GM23338 (cell line): ENCODE data around the gene FARS2. TPM values are rescaled to one million over a fixed set of nuclear protein-coding genes. Genes with fewer than 3 reads are reported as not detected.

Source experiments
- ATAC-seq: fragments of 200-7000 bp; cut with Tn5 transposase; 3 replicates; pipeline ENCODE4 v1.9.1; 2020
- DNase-seq: peaks from one replicate; pipeline ENCODE4 v3.0.0-alpha.2; 2015; ENCODE audit warnings: low spot score
- H2AFZ ChIP-seq: fragments of 200-600 bp; sonication (generic); 2 replicates; pipeline ENCODE4 v1.8.0; 2016; ENCODE audit warnings: antibody characterized with exemption, mild to moderate bottlenecking, moderate library complexity
- H3F3A ChIP-seq: fragments of 200-600 bp; sonication (generic); replicated peaks from 2 replicates; pipeline ENCODE4 v1.8.0; 2017; ENCODE audit warnings: antibody characterized with exemption, mixed run types, low read depth
- H3K27ac ChIP-seq: fragments of 200-600 bp; sonication (generic); 2 replicates; pipeline ENCODE4 v1.6.1; 2016; ENCODE audit warnings: low read depth
- H3K27me3 ChIP-seq: fragments of 200-600 bp; sonication (generic); 2 replicates; pipeline ENCODE4 v1.8.0; 2016; ENCODE audit warnings: mild to moderate bottlenecking, mixed run types, moderate library complexity; ENCODE audit not compliant: insufficient read depth
- H3K36me3 ChIP-seq: fragments of 200-600 bp; sonication (generic); 2 replicates; pipeline ENCODE4 v1.8.0; 2016; ENCODE audit warnings: mild to moderate bottlenecking; ENCODE audit not compliant: insufficient read depth
- H3K4me1 ChIP-seq: fragments of 200-600 bp; sonication (generic); 2 replicates; pipeline ENCODE4 v1.8.0; 2016; ENCODE audit warnings: mild to moderate bottlenecking, moderate library complexity; ENCODE audit not compliant: insufficient read depth
- H3K4me2 ChIP-seq: fragments of 200-600 bp; sonication (generic); 2 replicates; pipeline ENCODE4 v1.7.1; 2017; ENCODE audit warnings: mixed run types
- H3K4me3 ChIP-seq: fragments of 200-600 bp; sonication (generic); 2 replicates; pipeline ENCODE4 v1.6.1; 2016; ENCODE audit warnings: mixed run types
- H3K79me2 ChIP-seq: fragments of 200-600 bp; sonication (generic); replicated peaks from 2 replicates; pipeline ENCODE4 v1.8.0; 2017; ENCODE audit warnings: mild to moderate bottlenecking; ENCODE audit not compliant: insufficient read depth
- H3K9me2 ChIP-seq: fragments of 200-600 bp; sonication (generic); 2 replicates; pipeline ENCODE4 v1.8.0; 2017; ENCODE audit not compliant: insufficient read depth
- H4K20me1 ChIP-seq: fragments of 200-600 bp; sonication (generic); replicated peaks from 2 replicates; pipeline ENCODE4 v1.8.0; 2017; ENCODE audit warnings: mild to moderate bottlenecking; ENCODE audit not compliant: insufficient read depth
- H3K27ac Mint-ChIP-seq: 2 replicates; pipeline ENCODE4 v1.8.0; 2020; ENCODE audit warnings: inconsistent platforms, mild to moderate bottlenecking, moderate library complexity, mixed read lengths
- H3K27me3 Mint-ChIP-seq: 3 replicates; pipeline ENCODE4 v1.8.0; 2022; ENCODE audit warnings: low read depth, mild to moderate bottlenecking, moderate library complexity, mixed read lengths, inconsistent platforms; ENCODE audit not compliant: insufficient read depth, poor library complexity
- H3K36me3 Mint-ChIP-seq: 3 replicates; pipeline ENCODE4 v1.8.0; 2021; ENCODE audit warnings: low read depth, mild to moderate bottlenecking, inconsistent platforms, moderate library complexity, mixed read lengths
- H3K4me1 Mint-ChIP-seq: 3 replicates; pipeline ENCODE4 v1.8.0; 2020; ENCODE audit warnings: mild to moderate bottlenecking, inconsistent platforms, mixed read lengths
- H3K4me3 Mint-ChIP-seq: 3 replicates; pipeline ENCODE4 v1.8.0; 2021; ENCODE audit warnings: moderate library complexity, mild to moderate bottlenecking, inconsistent platforms, mixed read lengths
- H3K9me3 Mint-ChIP-seq: 3 replicates; pipeline ENCODE4 v1.8.0; 2020; ENCODE audit warnings: moderate library complexity, mild to moderate bottlenecking, inconsistent platforms, mixed read lengths
- EZH2 ChIP-seq: fragments of 200-600 bp; sonication (generic); IDR thresholded peaks from one replicate; pipeline ENCODE4 v1.8.0; 2017; ENCODE audit warnings: antibody characterized with exemption, mild to moderate bottlenecking, low read depth; ENCODE audit not compliant: unreplicated experiment
- EZH2phosphoT487 ChIP-seq: fragments of 200-600 bp; sonication (generic); IDR thresholded peaks from one replicate; pipeline ENCODE4 v1.8.1; 2018; ENCODE audit warnings: antibody characterized with exemption; ENCODE audit not compliant: unreplicated experiment
- NANOG ChIP-seq: IDR thresholded peaks from 2 replicates; pipeline ENCODE4 v1.6.1; 2016; ENCODE audit warnings: antibody characterized with exemption, borderline replicate concordance
- ZNF462 ChIP-seq: fragments of 250-450 bp; sonication (Bioruptor Pico); IDR thresholded peaks from 2 replicates; pipeline ENCODE4 v1.5.0; 2020; ENCODE audit warnings: mild to moderate bottlenecking, moderate library complexity
- polyA plus RNA-seq: library from polyadenylated mRNA; unstranded; fragments of >200 nt; fragmentation: Nextera tagmentation; extraction: Ambion mirVana; gene quantifications from 2 replicates; pipeline ENCODE4 v1.2.1, GENCODE V29; 2016
- total RNA-seq: library from RNA; depleted of rRNA; stranded (reverse); fragments of >200 nt; shearing (Covaris generic); gene quantifications from 2 replicates; pipeline ENCODE4 v1.2.3, GENCODE V29; 2014
- TF ChIP-seq, protein P1 (sequence below), 2 experiments: fragments of 200-600 bp in 1 of 2; sonication (generic) in 1 of 2; conservative IDR thresholded peaks; 2 replicates each; pipeline versions ENCODE4 v1.5.1 to v1.6.1; 2016 to 2017; ENCODE audit warnings: antibody characterized with exemption in 2 of 2, low read depth in 2 of 2, mild to moderate bottlenecking in 2 of 2, moderate library complexity in 1 of 2

Gene FARS2
- total and polyA plus RNA-seq, 2 experiments from 2014 or later: 7.6 to 19.0 TPM

DNA sequence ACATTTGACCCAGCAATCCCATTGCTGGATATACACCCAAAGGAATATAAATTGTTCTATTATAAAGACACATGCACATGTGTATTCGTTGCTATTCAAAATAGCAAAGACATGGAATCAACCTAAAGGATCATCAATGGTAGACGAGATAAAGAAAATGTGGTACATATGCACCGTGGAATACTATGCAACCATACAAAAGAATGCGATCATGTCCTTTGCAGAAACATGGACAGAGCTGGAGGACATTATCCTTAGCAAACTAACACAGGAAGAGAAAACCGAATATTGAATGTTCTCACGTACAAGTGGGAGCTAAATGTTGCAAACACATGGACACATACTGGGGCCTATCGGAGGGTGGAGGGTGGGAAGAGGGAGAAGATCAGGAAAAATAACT lies 405.4 kb downstream of the FARS2 start (continued):
- TF ChIP-seq NANOG (no peak), EZH2 (no peak)

- no peak overlapping the region for H3K4me3 ChIP-seq
- Mint-ChIP-seq H3K9me3 (no peaks in the 10 kb centered on the region), H3K27me3 (peaks cover 5% of the 10 kb centered on the region), H3K36me3 (no peaks in the 10 kb centered on the region), H3K4me3 (no peak overlapping the region), H3K27ac (no peak overlapping the region), H3K4me1 (peaks cover 27% of the 10 kb centered on the region)
- no peaks in the 10 kb centered on the region for H3K36me3 ChIP-seq
- no peaks in the 10 kb centered on the region for H4K20me1 ChIP-seq
- DNase-seq: no peak
- H3K79me2 ChIP-seq: no peaks in the 10 kb centered on the region
- no peak overlapping the region for H3K27ac ChIP-seq
- TF ChIP-seq, protein P1, sequence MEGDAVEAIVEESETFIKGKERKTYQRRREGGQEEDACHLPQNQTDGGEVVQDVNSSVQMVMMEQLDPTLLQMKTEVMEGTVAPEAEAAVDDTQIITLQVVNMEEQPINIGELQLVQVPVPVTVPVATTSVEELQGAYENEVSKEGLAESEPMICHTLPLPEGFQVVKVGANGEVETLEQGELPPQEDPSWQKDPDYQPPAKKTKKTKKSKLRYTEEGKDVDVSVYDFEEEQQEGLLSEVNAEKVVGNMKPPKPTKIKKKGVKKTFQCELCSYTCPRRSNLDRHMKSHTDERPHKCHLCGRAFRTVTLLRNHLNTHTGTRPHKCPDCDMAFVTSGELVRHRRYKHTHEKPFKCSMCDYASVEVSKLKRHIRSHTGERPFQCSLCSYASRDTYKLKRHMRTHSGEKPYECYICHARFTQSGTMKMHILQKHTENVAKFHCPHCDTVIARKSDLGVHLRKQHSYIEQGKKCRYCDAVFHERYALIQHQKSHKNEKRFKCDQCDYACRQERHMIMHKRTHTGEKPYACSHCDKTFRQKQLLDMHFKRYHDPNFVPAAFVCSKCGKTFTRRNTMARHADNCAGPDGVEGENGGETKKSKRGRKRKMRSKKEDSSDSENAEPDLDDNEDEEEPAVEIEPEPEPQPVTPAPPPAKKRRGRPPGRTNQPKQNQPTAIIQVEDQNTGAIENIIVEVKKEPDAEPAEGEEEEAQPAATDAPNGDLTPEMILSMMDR (conservative IDR thresholded peaks at IDR 0.05; ENCODE audit: low read depth in 2 of 2): no peak
- no peak for TF ChIP-seq ZNF462 (CRISPR knock-in tag)
- TF ChIP-seq NANOG: no peak
- TF ChIP-seq EZH2phosphoT487: no peak
- ATAC-seq: no peak
- no peak overlapping the region for H2AFZ ChIP-seq
- H3K4me2 ChIP-seq: no peak overlapping the region
- H3F3A ChIP-seq: no peaks in the 10 kb centered on the region
- peaks cover 10% of the 10 kb centered on the region for H3K4me1 ChIP-seq
- H3K27me3 ChIP-seq: no peaks in the 10 kb centered on the region
- H3K9me2 ChIP-seq: no peaks in the 10 kb centered on the region
Observed at GRCh38 chr6:5667737-5668136, 406.4 kb downstream of the FARS2 start.
